Measurements from ENCODE around the gene ANAPC10. TPM values are rescaled to one million over a fixed set of nuclear protein-coding genes. Genes with fewer than 3 reads are reported as not detected.

Gene ANAPC10
- total and polyA plus RNA-seq, 2 experiments from 2014 or later, result 34.4 to 59.2 TPM

- H3K4me3 Mint-ChIP-seq, result no peak overlapping the region
- no peaks in the 10 kb centered on the region for H3K27me3 Mint-ChIP-seq (ENCODE audit: insufficient read depth, low read depth, poor library complexity)
- Histone ChIP-seq H4K20me1 (replicated peaks; ENCODE audit: insufficient read depth) (peaks cover 7% of the 10 kb centered on the region; the same call in 1 of the 2 replicates), H2AFZ (no peak overlapping the region), H3K4me2 (no peak overlapping the region), H3K4me1 (ENCODE audit: insufficient read depth) (0 out of 2 replicates have a peak, but pooled peaks cover under 1% of the 10 kb centered on the region), H3K79me2 (replicated peaks; ENCODE audit: insufficient read depth) (peaks cover 28% of the 10 kb centered on the region), H3K4me3 (no peak overlapping the region), H3F3A (replicated peaks; ENCODE audit: low read depth) (no peaks in the 10 kb centered on the region), H3K27me3 (ENCODE audit: insufficient read depth) (no peaks in the 10 kb centered on the region), H3K9me2 (ENCODE audit: insufficient read depth) (no peaks in the 10 kb centered on the region), H3K36me3 (ENCODE audit: insufficient read depth) (peaks cover 67% of the 10 kb centered on the region), H3K27ac (ENCODE audit: low read depth) (no peak overlapping the region)
- H3K36me3 Mint-ChIP-seq (ENCODE audit: low read depth), result peaks cover 60% of the 10 kb centered on the region
- H3K4me1 Mint-ChIP-seq, result no peaks in the 10 kb centered on the region
- DNase-seq (ENCODE audit: low spot score), result no peak
- no peak for ATAC-seq
- no peaks in the 10 kb centered on the region for H3K9me3 Mint-ChIP-seq
- TF ChIP-seq ZNF462 (CRISPR knock-in tag; IDR thresholded peaks at IDR 0.05) (no peak), ZNF331 (CRISPR knock-in tag; IDR thresholded peaks at IDR 0.05; ENCODE audit: low read depth) (no peak), CREB1 (CRISPR knock-in tag; IDR thresholded peaks at IDR 0.05; ENCODE audit: low read depth) (no peak), STAT1 (IDR thresholded peaks at IDR 0.05; ENCODE audit: unreplicated experiment) (no peak), NANOG (IDR thresholded peaks at IDR 0.05; ENCODE audit: borderline replicate concordance) (no peak), ETS1 (IDR thresholded peaks at IDR 0.05) (no peak), REST (IDR thresholded peaks at IDR 0.05; ENCODE audit: unreplicated experiment) (no peak), POLR2AphosphoS5 (IDR thresholded peaks at IDR 0.05; ENCODE audit: low read depth) (no peak), CTCF (conservative IDR thresholded peaks at IDR 0.05; ENCODE audit: low read depth in 2 of 2) (no peak), EZH2 (IDR thresholded peaks at IDR 0.05; ENCODE audit: low read depth, unreplicated experiment) (no peak), EZH2phosphoT487 (IDR thresholded peaks at IDR 0.05; ENCODE audit: unreplicated experiment) (no peak), ZNF114 (CRISPR knock-in tag; IDR thresholded peaks at IDR 0.05) (no peak), JUNB (IDR thresholded peaks at IDR 0.05; ENCODE audit: unreplicated experiment) (no peak)
- no peak overlapping the region for H3K27ac Mint-ChIP-seq
These were observed 9.1 kb upstream of the ANAPC10 start for GRCh38 chr4:145107126-145107525.

All from GM23338 (cell line).